ENCODE data around the gene NPDC1. TPM values are rescaled to one million over a fixed set of nuclear protein-coding genes. Genes with fewer than 3 reads are reported as not detected.

NPDC1 gene
- total RNA-seq, 2 experiments from 2014 or later, result 15.3 to 16.0 TPM

GRCh38 chr9:137048655-137049543, 2.9 kb upstream of the NPDC1 start:
- ATAC-seq (ENCODE audit: poor library complexity) (no peak), DNase-seq (no peak)
- Mint-ChIP-seq H3K27ac (no peak overlapping the region), H3K4me3 (no peak overlapping the region), H3K4me1 (ENCODE audit: low read depth) (no peaks in the 10 kb centered on the region), H3K9me3 (no peaks in the 10 kb centered on the region), H3K36me3 (ENCODE audit: low read depth) (no peaks in the 10 kb centered on the region), H3K27me3 (peaks cover 56% of the 10 kb centered on the region)
- no peak for TF ChIP-seq CTCF (IDR thresholded peaks at IDR 0.05)
- peaks cover 77 to 83% of the 10 kb centered on the region in 2 experiments for H3K27me3 ChIP-seq (ENCODE audit: control insufficient read depth in 1 of 2, insufficient read depth in 2 of 2, low read length in 2 of 2)
- H3K9me3 ChIP-seq (ENCODE audit: control insufficient read depth in 1 of 2, insufficient read depth in 1 of 2, low read length in 2 of 2), result peaks cover 0 to 61% of the 10 kb centered on the region in 2 experiments
- H3K4me3 ChIP-seq (ENCODE audit: low read length), result no peak overlapping the region
- H3K27ac ChIP-seq (ENCODE audit: low read depth in 1 of 2, low read length in 2 of 2), result no peak overlapping the region
- ChIA-PET POLR2A (no interaction called here), CTCF (interaction anchor here (1.1 to 1.2 kb wide), 2 partner anchors 14 to 15 kb away, joined by 3 to 4 read pairs; no protein-coding TSS in a partner anchor)
- H3K4me1 ChIP-seq (ENCODE audit: insufficient read depth, low read length), result peaks cover 51% of the 10 kb centered on the region
- intact Hi-C loops (cut with DNase I, micrococcal nuclease), result loop anchor here in 1 of 2 experiments (5.0 kb wide), 1 partner anchor 178 kb away; the partner anchor contains the start of genes CYSRT1 and RNF224
- no peaks in the 10 kb centered on the region for H3K36me3 ChIP-seq (ENCODE audit: insufficient read depth, low read length)

- no peak overlapping the region for H3K27ac Mint-ChIP-seq
- intact Hi-C loops (cut with DNase I, micrococcal nuclease), result loop anchor here (1.0 to 5.0 kb wide), 3 partner anchors 19 to 182 kb away; partner anchors contain the start of genes RNF224 (in 2 of the 2) and CYSRT1 (in 1 of the 2)
- peaks cover 60 to 61% of the 10 kb centered on the region in 2 experiments for H3K27me3 ChIP-seq (ENCODE audit: control insufficient read depth in 1 of 2, insufficient read depth in 2 of 2, low read length in 2 of 2)
These were observed 486 bp downstream of the NPDC1 start for GRCh38 chr9:137045294-137046087.

More at GRCh38 chr9:137045294-137046087, 486 bp downstream of the NPDC1 start:
- peak overlapping the region; percentile 51 for H3K4me3 Mint-ChIP-seq
- ATAC-seq (ENCODE audit: poor library complexity), result no peak
- POLR2A ChIA-PET, result no interaction called here
- CTCF ChIA-PET, result interaction anchor here (1.2 to 2.2 kb wide), 5 partner anchors 10 to 73 kb away, joined by 3 to 19 read pairs (median 5); no protein-coding TSS in a partner anchor
- no peaks in the 10 kb centered on the region for H3K9me3 Mint-ChIP-seq
- no peaks in the 10 kb centered on the region for H3K4me1 Mint-ChIP-seq (ENCODE audit: low read depth)
- H3K27me3 Mint-ChIP-seq, result peaks cover 40% of the 10 kb centered on the region
- Histone ChIP-seq H3K4me3 (ENCODE audit: low read length) (peak overlapping the region; percentile 55), H3K36me3 (ENCODE audit: insufficient read depth, low read length) (no peaks in the 10 kb centered on the region), H3K27ac (ENCODE audit: low read depth in 1 of 2, low read length in 2 of 2) (no peak overlapping the region), H3K4me1 (ENCODE audit: insufficient read depth, low read length) (peaks cover 44% of the 10 kb centered on the region), H3K9me3 (ENCODE audit: control insufficient read depth in 1 of 2, insufficient read depth in 1 of 2, low read length in 2 of 2) (peaks cover 0 to 46% of the 10 kb centered on the region in 2 experiments)
- peak in 1 of 14 experiments; percentile 43 for DNase-seq
- H3K36me3 Mint-ChIP-seq (ENCODE audit: low read depth), result no peaks in the 10 kb centered on the region
- TF ChIP-seq CTCF (IDR thresholded peaks at IDR 0.05), result no peak
